ENCODE data around the gene CFAP69.
"Not testable (repeated sequence)": the region's sequence is repeated elsewhere in the genome, so short reads cannot be mapped to it uniquely, and the experiment has no call there.

The CFAP69 gene

GRCh38 chr7:90251304-90251635, 6.3 kb downstream of the CFAP69 start:
- CTCF ChIA-PET = interaction anchor here (1.1 kb wide), 1 partner anchor 17 kb away, joined by 3 read pairs; no protein-coding TSS in a partner anchor
- no peak for TF ChIP-seq ZNF384 (IDR thresholded peaks at IDR 0.05)
- no peak for TF ChIP-seq L3MBTL2 (conservative IDR thresholded peaks at IDR 0.05)
- TF ChIP-seq NFRKB (IDR thresholded peaks at IDR 0.05) = no peak
- TF ChIP-seq BHLHE40 (IDR thresholded peaks at IDR 0.05; ENCODE audit: borderline replicate concordance) = no peak
- no peak for TF ChIP-seq SP1 (IDR thresholded peaks at IDR 0.05)
- TF ChIP-seq HDGF (IDR thresholded peaks at IDR 0.05; ENCODE audit: borderline replicate concordance) = no peak
- no peak for TF ChIP-seq SUZ12 (IDR thresholded peaks at IDR 0.05)
- TF ChIP-seq TARDBP (IDR thresholded peaks at IDR 0.05) = no peak
- TF ChIP-seq, protein P1, sequence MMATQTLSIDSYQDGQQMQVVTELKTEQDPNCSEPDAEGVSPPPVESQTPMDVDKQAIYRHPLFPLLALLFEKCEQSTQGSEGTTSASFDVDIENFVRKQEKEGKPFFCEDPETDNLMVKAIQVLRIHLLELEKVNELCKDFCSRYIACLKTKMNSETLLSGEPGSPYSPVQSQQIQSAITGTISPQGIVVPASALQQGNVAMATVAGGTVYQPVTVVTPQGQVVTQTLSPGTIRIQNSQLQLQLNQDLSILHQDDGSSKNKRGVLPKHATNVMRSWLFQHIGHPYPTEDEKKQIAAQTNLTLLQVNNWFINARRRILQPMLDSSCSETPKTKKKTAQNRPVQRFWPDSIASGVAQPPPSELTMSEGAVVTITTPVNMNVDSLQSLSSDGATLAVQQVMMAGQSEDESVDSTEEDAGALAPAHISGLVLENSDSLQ (IDR thresholded peaks at IDR 0.05) = no peak
- TF ChIP-seq FOXK2 (IDR thresholded peaks at IDR 0.05) = no peak
- TF ChIP-seq CTBP1 (IDR thresholded peaks at IDR 0.05; ENCODE audit: borderline replicate concordance) = no peak
- no peak for TF ChIP-seq LEF1 (IDR thresholded peaks at IDR 0.05; ENCODE audit: borderline replicate concordance)
- no peak for TF ChIP-seq FOXM1 (IDR thresholded peaks at IDR 0.05; ENCODE audit: borderline replicate concordance)
- TF ChIP-seq FOXA1 (IDR thresholded peaks at IDR 0.05) = no peak
- TF ChIP-seq ARNT (IDR thresholded peaks at IDR 0.05) = no peak
- TF ChIP-seq ELF4 (IDR thresholded peaks at IDR 0.05) = no peak
- DNase-seq (ENCODE audit: extremely low spot score) = no peak
- POLR2A ChIA-PET = no interaction called here

GRCh38 chr7:90256011-90256410, 11.0 kb downstream of the CFAP69 start:
- DNase-seq (ENCODE audit: extremely low spot score); POLR2A ChIA-PET; CTCF ChIA-PET: not testable (repeated sequence)

- TF ChIP-seq, protein P1 (IDR thresholded peaks at IDR 0.05) = no peak
- TF ChIP-seq SUZ12 (IDR thresholded peaks at IDR 0.05) = no peak
- CTCF ChIA-PET = no interaction called here
- no peak for DNase-seq (ENCODE audit: extremely low spot score)
- POLR2A ChIA-PET = no interaction called here
Measured at GRCh38 chr7:90256778-90257177, 11.8 kb downstream of the CFAP69 start.

DNA sequence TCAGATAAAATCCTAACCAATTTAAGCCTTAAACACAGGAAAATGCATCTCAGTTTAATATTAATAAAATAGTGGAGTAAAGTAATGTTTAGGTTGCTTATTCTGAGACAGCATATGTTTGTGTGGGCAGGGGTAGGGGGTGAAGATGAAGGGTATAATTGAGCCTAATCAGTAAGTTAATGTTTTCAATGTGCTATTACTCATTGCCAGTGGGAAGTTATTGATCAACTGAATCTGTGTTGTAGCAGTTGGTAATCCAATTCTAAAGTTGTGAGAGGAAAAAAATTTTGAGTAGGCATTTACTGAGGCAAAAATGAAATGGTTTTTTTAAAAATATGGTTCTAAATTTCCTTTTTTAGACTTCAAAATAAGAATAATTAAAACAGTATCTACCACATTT, 16.5 kb downstream of the CFAP69 start:
- TF ChIP-seq LEF1 (IDR thresholded peaks at IDR 0.05; ENCODE audit: borderline replicate concordance) = no peak
- TF ChIP-seq CTBP1 (IDR thresholded peaks at IDR 0.05; ENCODE audit: borderline replicate concordance) = no peak
- TF ChIP-seq NFRKB (IDR thresholded peaks at IDR 0.05) = no peak
- no peak for TF ChIP-seq FOXK2 (IDR thresholded peaks at IDR 0.05)
- no peak for TF ChIP-seq BHLHE40 (IDR thresholded peaks at IDR 0.05; ENCODE audit: borderline replicate concordance)
- no peak for TF ChIP-seq FOXA1 (IDR thresholded peaks at IDR 0.05)
- ChIA-PET CTCF (no interaction called here), POLR2A (no interaction called here)
- no peak for DNase-seq (ENCODE audit: extremely low spot score)

GRCh38 chr7:90262438-90262837, 17.5 kb downstream of the CFAP69 start:
- POLR2A ChIA-PET = no interaction called here
- TF ChIP-seq SP1 (IDR thresholded peaks at IDR 0.05) = no peak
- no peak for TF ChIP-seq FOXM1 (IDR thresholded peaks at IDR 0.05; ENCODE audit: borderline replicate concordance)
- TF ChIP-seq CTBP1 (IDR thresholded peaks at IDR 0.05; ENCODE audit: borderline replicate concordance) = no peak
- TF ChIP-seq ARNT (IDR thresholded peaks at IDR 0.05) = no peak
- no peak for TF ChIP-seq L3MBTL2 (conservative IDR thresholded peaks at IDR 0.05)
- peak; percentile 23 for DNase-seq (ENCODE audit: extremely low spot score)
- CTCF ChIA-PET = no interaction called here

DNA sequence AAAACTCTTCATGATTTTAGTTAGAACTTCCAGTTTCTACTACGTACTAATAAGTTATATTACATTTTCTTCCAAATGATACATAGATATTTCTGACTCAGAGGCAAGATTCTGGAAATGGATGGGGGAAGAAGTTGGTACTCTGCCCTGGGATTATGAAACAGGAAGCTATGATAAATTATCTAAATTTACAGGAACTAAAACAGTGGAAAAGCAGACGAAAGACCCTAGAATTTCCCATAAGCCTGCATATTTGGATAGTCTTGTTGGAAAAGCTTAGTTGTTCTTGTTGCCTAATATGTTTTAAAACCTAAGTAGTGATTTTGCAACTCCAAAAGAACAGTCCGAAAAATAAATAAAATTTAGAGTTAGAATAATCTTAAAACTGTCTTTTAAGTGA, 21.8 kb downstream of the CFAP69 start:
- ChIA-PET CTCF (no interaction called here), POLR2A (no interaction called here)
- TF ChIP-seq L3MBTL2 (conservative IDR thresholded peaks at IDR 0.05) = no peak
- TF ChIP-seq, protein P1 (IDR thresholded peaks at IDR 0.05) = no peak
- no peak for TF ChIP-seq HDGF (IDR thresholded peaks at IDR 0.05; ENCODE audit: borderline replicate concordance)
- no peak for TF ChIP-seq TARDBP (IDR thresholded peaks at IDR 0.05)
- TF ChIP-seq SP1 (IDR thresholded peaks at IDR 0.05) = no peak
- TF ChIP-seq SUZ12 (IDR thresholded peaks at IDR 0.05) = no peak
- TF ChIP-seq ELF4 (IDR thresholded peaks at IDR 0.05) = no peak
- no peak for TF ChIP-seq ARNT (IDR thresholded peaks at IDR 0.05)
- no peak for TF ChIP-seq NFRKB (IDR thresholded peaks at IDR 0.05)
- TF ChIP-seq ZNF384 (IDR thresholded peaks at IDR 0.05) = no peak
- no peak for TF ChIP-seq FOXA1 (IDR thresholded peaks at IDR 0.05)
- TF ChIP-seq LEF1 (IDR thresholded peaks at IDR 0.05; ENCODE audit: borderline replicate concordance) = no peak
- no peak for TF ChIP-seq FOXM1 (IDR thresholded peaks at IDR 0.05; ENCODE audit: borderline replicate concordance)
- no peak for TF ChIP-seq CTBP1 (IDR thresholded peaks at IDR 0.05; ENCODE audit: borderline replicate concordance)
- TF ChIP-seq FOXK2 (IDR thresholded peaks at IDR 0.05) = no peak
- no peak for TF ChIP-seq BHLHE40 (IDR thresholded peaks at IDR 0.05; ENCODE audit: borderline replicate concordance)
- no peak for DNase-seq (ENCODE audit: extremely low spot score)

DNA sequence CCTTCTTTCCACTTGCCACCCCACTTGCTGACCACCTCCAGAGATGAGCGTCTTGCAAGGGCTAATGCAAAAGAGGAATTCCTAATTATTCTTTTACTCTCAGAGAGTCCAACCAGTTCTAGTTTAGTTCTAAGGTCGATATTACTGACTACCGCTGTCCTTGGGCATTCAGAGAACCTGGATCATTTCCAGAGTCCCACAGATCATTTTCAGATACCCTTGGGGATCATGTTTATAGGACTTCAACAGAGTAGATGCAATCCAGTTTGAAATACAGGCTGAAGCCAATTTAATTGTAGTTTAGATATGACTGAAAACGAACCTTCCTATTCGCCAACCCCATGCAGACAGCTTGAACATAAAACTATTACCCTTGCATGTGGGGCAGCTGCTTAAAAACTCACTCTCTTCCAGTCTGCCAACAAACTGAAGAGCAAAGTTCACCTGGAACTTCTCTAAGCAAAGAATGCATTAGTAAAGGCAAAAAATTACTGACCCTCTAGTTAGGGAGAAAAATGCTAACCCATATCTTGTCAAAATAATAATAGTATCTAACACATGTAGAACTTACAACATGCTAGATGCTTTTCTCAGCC, 22.4 kb downstream of the CFAP69 start:
- CTCF ChIA-PET = no interaction called here
- TF ChIP-seq BHLHE40 (IDR thresholded peaks at IDR 0.05; ENCODE audit: borderline replicate concordance) = no peak
- no peak for TF ChIP-seq FOXK2 (IDR thresholded peaks at IDR 0.05)
- POLR2A ChIA-PET = no interaction called here
- DNase-seq (ENCODE audit: extremely low spot score) = no peak
